Adrenal gland (tissue), 12 donors: ENCODE measurements around the gene APH1A. TPM values are rescaled to one million over a fixed set of nuclear protein-coding genes. Genes with fewer than 3 reads are reported as not detected.
"Not testable (repeated sequence)": the region's sequence is repeated elsewhere in the genome, so short reads cannot be mapped to it uniquely, and the experiment has no call there.

Source experiments
- DNase-seq, 7 donors: peaks; one replicate each; pipeline ENCODE4 v3.0.0-alpha.2; 2019 to 2020
- H3K27ac ChIP-seq, 5 donors: fragments of 200-600 bp; sonication (generic) in 4 of 5; 1 replicate in 3 of 5; 2 replicates in 2 of 5; pipeline versions ENCODE4 v1.5.1 to v1.8.0; 2016 to 2020; ENCODE audit warnings: mild to moderate bottlenecking in 1 of 5
- H3K27me3 ChIP-seq: fragments of 200-600 bp; 2 replicates; pipeline ENCODE4 v1.8.0; 2021
- H3K36me3 ChIP-seq, 2 donors: fragments of 200-600 bp; replicated peaks in 1 of 2; 1 replicate in 1 of 2; 2 replicates in 1 of 2; pipeline versions ENCODE4 v1.5.1 to v1.8.0; 2018 to 2022
- H3K4me1 ChIP-seq, 2 donors: fragments of 200-600 bp; replicated peaks in 1 of 2; 1 replicate in 1 of 2; 2 replicates in 1 of 2; pipeline versions ENCODE4 v1.5.1 to v1.8.0; 2018 to 2021
- H3K4me3 ChIP-seq, 4 donors: fragments of 200-600 bp; sonication (generic) in 3 of 4; one replicate each; pipeline ENCODE4 v1.5.1; 2016 to 2018
- H3K9me3 ChIP-seq, 3 donors: fragments of 200-600 bp; sonication (generic) in 1 of 3; replicated peaks in 1 of 3; 1 replicate in 2 of 3; 2 replicates in 1 of 3; pipeline versions ENCODE4 v1.5.1 to v1.8.0; 2016 to 2021
- POLR2A ChIP-seq, 2 donors: fragments of 450-650 bp; IDR thresholded peaks; one replicate each; pipeline ENCODE4 v1.6.1; 2017; ENCODE audit warnings: antibody characterized with exemption in 2 of 2, mild to moderate bottlenecking in 2 of 2, moderate library complexity in 1 of 2
- WGBS, 4 donors: extraction: QIAGEN DNeasy Blood & Tissue Kit in 2 of 4; methylation state at CpG; one replicate each; pipeline versions ENCODE4 v1.1.5 to v1.1.7; 2013 to 2017; 5-methylcytosine and 5-hydroxymethylcytosine counted together
- intact Hi-C, 2 donors: fragments of 100-400 bp; cut with DNase I; formaldehyde crosslinking; loops; one replicate each; pipeline versions ENCODE4 v1.14.1 to v1.15.0; 2022 to 2023
- polyA plus RNA-seq, 3 donors: library from polyadenylated mRNA; stranded (reverse); fragments of 200-250 nt in 2 of 3; fragments of 350-450 nt in 1 of 3; fragmentation: Illumina TruSeq in 1 of 3; extraction: RNeasy Lipid Tissue Mini Kit (QIAGEN cat#74804) in 1 of 3; gene quantifications; one replicate each; pipeline ENCODE4 v1.2.3, GENCODE V29; 2013 to 2014
- total RNA-seq, 9 donors: library from RNA; depleted of rRNA in 4 of 9; stranded (reverse); fragments of >200 nt in 4 of 9; fragments of 120-200 nt in 1 of 9; fragmentation: NEBNext Ultra II Directional in 1 of 9; extraction: Animal tissue kit (Norgen Biotek cat#: 25700) in 1 of 9; gene quantifications; one replicate each; pipeline versions ENCODE4 v1.1.0 to v1.2.4, GENCODE V29; 2013 to 2023
- TF ChIP-seq, protein P1 (sequence below), 6 experiments: fragments of 450-650 bp in 4 of 6; fragments of 200-600 bp in 2 of 6; sonication (generic) in 1 of 6; IDR thresholded peaks; 1 replicate in 5 of 6; 2 replicates in 1 of 6; pipeline versions ENCODE4 v1.5.1 to v1.8.0; 2016 to 2021; ENCODE audit warnings: antibody characterized with exemption in 6 of 6, mild to moderate bottlenecking in 2 of 6, moderate library complexity in 1 of 6
- donor health status: healthy with polysubstance abuse.
- donor health status: Bipolar disorder and iron deficiency.
- donor health status: DM: yes; HTN: yes; CAD: no.
- donor health status: DM: no; HTN: no; CAD: no.
- donor health status: DM: no; HTN: no; CAD: no.
- donor health status: DM: yes; HTN: yes; CAD: no.

Gene APH1A
- total and polyA plus RNA-seq, 12 donors: 59.4 to 179 (median 114) TPM

DNA sequence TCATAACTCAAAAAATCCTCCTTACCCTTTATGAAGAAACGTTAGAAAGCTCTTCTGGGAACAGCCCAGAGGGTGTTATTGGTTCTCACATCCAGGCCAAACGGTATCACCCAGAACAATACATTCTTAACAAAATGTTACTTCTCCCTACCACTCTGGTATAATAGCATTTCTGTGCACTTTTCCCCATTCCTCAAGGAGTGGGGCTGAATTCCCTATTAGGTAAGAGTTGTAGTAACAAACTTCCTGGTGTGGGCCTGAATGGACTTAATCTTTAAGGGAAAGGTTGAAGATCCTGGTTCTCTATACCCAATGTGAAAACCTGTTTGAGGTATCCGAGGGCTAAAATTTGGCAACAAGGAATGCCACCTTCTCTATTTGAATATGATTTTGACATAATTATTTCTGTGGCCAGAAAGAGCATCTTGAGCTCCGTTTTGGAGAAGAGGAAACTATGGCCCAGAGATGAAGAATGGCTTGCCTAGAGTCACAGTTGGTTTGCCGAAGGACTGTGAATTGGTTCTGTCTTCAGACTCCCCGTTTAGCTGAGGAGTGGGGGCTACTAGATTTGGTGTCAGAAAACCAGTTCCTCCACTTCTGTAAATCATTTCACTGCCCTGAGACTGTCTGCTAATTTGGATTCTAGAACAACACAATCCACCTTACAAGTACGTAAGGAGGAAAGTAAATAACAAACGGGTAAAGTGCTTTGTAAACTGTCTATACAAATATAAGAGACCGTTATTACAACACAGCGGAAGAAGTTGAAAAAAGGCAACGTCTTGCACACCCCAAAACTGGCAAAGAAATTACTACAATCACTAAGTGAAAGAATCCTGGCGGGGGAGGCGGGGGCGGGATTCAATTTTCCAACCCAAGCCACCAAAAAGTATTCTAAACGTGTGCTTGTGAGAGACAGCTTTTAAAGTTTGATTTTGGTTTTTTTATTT is 35.2 kb downstream of the APH1A start:
- Histone ChIP-seq H3K36me3 (peaks cover 0 to 14% of the 10 kb centered on the region in 2 donors), H3K27me3 (no peaks in the 10 kb centered on the region), H3K4me3 (peak overlapping the region in 2 of 4 donors; percentile 70 to 72), H3K9me3 (no peaks in the 10 kb centered on the region), H3K27ac (peak overlapping the region; percentile 77 to 99 (median 98)), H3K4me1 (peaks cover 4 to 17% of the 10 kb centered on the region in 2 donors)
- intact Hi-C loops: no loop called here
- peak in 2 of 7 donors; percentile 19 to 61 for DNase-seq
- 12 to 13% (median 12%) methylated on average over 15 of the region's 15 CpGs for WGBS, 4 donors
- TF ChIP-seq, protein P1, sequence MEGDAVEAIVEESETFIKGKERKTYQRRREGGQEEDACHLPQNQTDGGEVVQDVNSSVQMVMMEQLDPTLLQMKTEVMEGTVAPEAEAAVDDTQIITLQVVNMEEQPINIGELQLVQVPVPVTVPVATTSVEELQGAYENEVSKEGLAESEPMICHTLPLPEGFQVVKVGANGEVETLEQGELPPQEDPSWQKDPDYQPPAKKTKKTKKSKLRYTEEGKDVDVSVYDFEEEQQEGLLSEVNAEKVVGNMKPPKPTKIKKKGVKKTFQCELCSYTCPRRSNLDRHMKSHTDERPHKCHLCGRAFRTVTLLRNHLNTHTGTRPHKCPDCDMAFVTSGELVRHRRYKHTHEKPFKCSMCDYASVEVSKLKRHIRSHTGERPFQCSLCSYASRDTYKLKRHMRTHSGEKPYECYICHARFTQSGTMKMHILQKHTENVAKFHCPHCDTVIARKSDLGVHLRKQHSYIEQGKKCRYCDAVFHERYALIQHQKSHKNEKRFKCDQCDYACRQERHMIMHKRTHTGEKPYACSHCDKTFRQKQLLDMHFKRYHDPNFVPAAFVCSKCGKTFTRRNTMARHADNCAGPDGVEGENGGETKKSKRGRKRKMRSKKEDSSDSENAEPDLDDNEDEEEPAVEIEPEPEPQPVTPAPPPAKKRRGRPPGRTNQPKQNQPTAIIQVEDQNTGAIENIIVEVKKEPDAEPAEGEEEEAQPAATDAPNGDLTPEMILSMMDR (IDR thresholded peaks at IDR 0.05): no peak
- no peak for TF ChIP-seq POLR2A (IDR thresholded peaks at IDR 0.05)

DNA sequence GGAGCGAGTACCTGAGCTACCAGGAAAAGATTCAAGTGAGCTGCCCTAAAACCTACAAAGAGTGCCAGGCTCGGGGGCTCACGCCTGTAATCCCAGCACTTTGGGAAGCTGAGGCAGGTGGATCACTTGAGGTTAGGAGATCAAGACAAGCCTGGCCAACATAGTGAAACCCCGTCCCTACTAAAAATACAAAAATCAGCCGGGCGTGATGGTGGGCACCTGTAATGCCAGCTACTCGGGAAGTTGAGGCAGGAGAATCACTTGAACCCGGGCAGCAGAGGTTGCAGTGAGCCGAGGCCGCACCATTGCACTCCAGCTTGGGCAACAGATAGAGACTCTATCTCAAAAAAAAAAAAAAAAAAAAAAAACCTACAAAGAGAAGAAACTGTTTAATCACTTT is 35.9 kb downstream of the APH1A start:
- peak overlapping the region in 2 of 5 donors; percentile 97 to 98 for H3K27ac ChIP-seq
- WGBS, 4 donors: 89 to 98% (median 93%) methylated on average over 10 of the region's 10 CpGs
- intact Hi-C loops, H3K27me3 ChIP-seq, H3K4me3 ChIP-seq, H3K9me3 ChIP-seq: not testable (repeated sequence)
- peaks cover 4 to 17% of the 10 kb centered on the region in 2 donors for H3K4me1 ChIP-seq
- peaks cover 0 to 21% of the 10 kb centered on the region in 2 donors for H3K36me3 ChIP-seq
- peak in 1 of 7 donors; percentile 17 for DNase-seq

- 92 to 95% (median 94%) methylated on average over 10 of the region's 10 CpGs for WGBS, 4 donors
- H3K9me3 ChIP-seq, H3K27me3 ChIP-seq, DNase-seq, H3K4me3 ChIP-seq, H3K27ac ChIP-seq, H3K4me1 ChIP-seq, intact Hi-C loops: not testable (repeated sequence)
- peaks cover 0 to 60% of the 10 kb centered on the region in 2 donors for H3K36me3 ChIP-seq
Measured at GRCh38 chr1:150228246-150228645, 40.6 kb downstream of the APH1A start.

DNA sequence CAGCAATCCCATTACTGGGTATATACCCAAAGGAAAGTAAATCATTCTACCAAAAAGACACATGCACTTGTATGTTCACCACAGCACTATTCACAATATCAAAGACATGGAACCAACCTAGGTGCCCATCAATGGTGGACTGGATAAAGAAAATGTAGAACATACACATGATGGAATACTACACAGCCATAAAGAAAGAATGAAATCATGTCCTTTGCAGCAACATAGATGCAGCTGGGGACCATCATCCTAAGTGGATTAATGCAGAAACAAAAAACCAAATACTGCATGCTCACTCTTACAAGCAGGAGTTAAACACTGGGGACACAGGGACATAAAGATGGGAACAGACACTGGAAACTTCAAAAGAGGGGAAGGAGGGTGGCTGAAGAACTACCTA is 41.6 kb downstream of the APH1A start:
- H3K36me3 ChIP-seq: peaks cover 0 to 62% of the 10 kb centered on the region in 2 donors
- intact Hi-C loops: no loop called here

DNA sequence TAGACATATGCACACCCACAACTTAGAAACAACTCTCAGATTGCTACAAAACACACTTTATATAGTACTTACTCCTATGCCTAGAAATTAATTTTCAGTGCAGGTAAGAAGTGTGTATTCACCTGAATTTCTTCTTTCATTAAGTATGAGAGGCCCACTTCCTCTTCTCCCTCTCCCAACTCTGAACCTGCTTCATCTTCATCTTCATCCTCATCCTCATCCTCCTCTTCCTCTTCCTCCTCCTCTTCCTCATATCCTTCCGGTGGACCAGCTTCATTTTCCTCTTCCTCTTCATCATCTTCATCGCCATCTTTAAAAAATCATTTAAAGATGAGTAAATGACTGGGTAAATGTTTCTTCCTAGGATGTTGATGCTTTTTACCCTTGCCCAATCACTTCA is 42.3 kb downstream of the APH1A start:
- no peak for DNase-seq
- TF ChIP-seq POLR2A (IDR thresholded peaks at IDR 0.05): no peak
- TF ChIP-seq, protein P1 (IDR thresholded peaks at IDR 0.05): no peak
- Histone ChIP-seq H3K27me3 (no peaks in the 10 kb centered on the region), H3K4me1 (no peaks in the 10 kb centered on the region), H3K9me3 (no peaks in the 10 kb centered on the region), H3K27ac (no peak overlapping the region), H3K4me3 (no peak overlapping the region), H3K36me3 (peaks cover 0 to 66% of the 10 kb centered on the region in 2 donors)
- intact Hi-C loops: no loop called here
- 83 to 93% (median 88%) methylated on average over 2 of the region's 2 CpGs for WGBS, 4 donors

More for the DNA sequence above, 41.6 kb downstream of the APH1A start:
- TF ChIP-seq POLR2A (IDR thresholded peaks at IDR 0.05): no peak
- TF ChIP-seq, protein P1 (IDR thresholded peaks at IDR 0.05): no peak
- no peak overlapping the region for H3K27ac ChIP-seq
- H3K4me3 ChIP-seq: no peak overlapping the region
- no peaks in the 10 kb centered on the region for H3K4me1 ChIP-seq
- H3K9me3 ChIP-seq: no peaks in the 10 kb centered on the region
- DNase-seq: no peak
- no peaks in the 10 kb centered on the region for H3K27me3 ChIP-seq
